Neural cell (in vitro differentiated cells): ENCODE results near the gene C9orf78. TPM values are rescaled to one million over a fixed set of nuclear protein-coding genes. Genes with fewer than 3 reads are reported as not detected.

ENCODE experiments used
- H2AFZ ChIP-seq: fragments of 200-600, 300-800 bp; sonication (generic), shearing (Covaris generic); 2 replicates; pipeline ENCODE4 v1.6.0; 2014; ENCODE audit warnings: low read depth, mild to moderate bottlenecking, antibody characterized with exemption, low read length, moderate library complexity
- H3F3A ChIP-seq: fragments of 200-600 bp; shearing (Covaris generic); 2 replicates; pipeline ENCODE4 v1.6.1; 2016; ENCODE audit warnings: mild to moderate bottlenecking, moderate library complexity, mixed read lengths, antibody characterized with exemption, low read length; ENCODE audit not compliant: insufficient read depth, poor library complexity, severe bottlenecking
- H3K27ac ChIP-seq: fragments of 200-600, 300-800 bp; sonication (generic), shearing (Covaris generic); 2 replicates; pipeline ENCODE4 v1.5.1; 2014; ENCODE audit warnings: mild to moderate bottlenecking, low read length, moderate library complexity
- H3K27me3 ChIP-seq: fragments of 300-800, 200-600 bp; sonication (generic), shearing (Covaris generic); 2 replicates; pipeline ENCODE4 v1.6.0; 2014; ENCODE audit warnings: mild to moderate bottlenecking, low read depth, low read length, moderate library complexity; ENCODE audit not compliant: insufficient read depth
- H3K36me3 ChIP-seq: fragments of 300-800, 200-600 bp; sonication (generic), shearing (Covaris generic); 2 replicates; pipeline ENCODE4 v1.5.1; 2014; ENCODE audit warnings: mild to moderate bottlenecking, antibody characterized with exemption, low read length, moderate library complexity; ENCODE audit not compliant: insufficient read depth
- H3K4me2 ChIP-seq: fragments of 300-800, 200-600 bp; sonication (generic), shearing (Covaris generic); 2 replicates; pipeline ENCODE4 v1.6.0; 2014; ENCODE audit warnings: mild to moderate bottlenecking, low read length
- H3K4me3 ChIP-seq: fragments of 300-800, 200-600 bp; sonication (generic), shearing (Covaris generic); 2 replicates; pipeline ENCODE4 v1.5.1; 2014; ENCODE audit warnings: mild to moderate bottlenecking, low read length, moderate library complexity
- H3K79me2 ChIP-seq: fragments of 200-600 bp; shearing (Covaris generic); replicated peaks from 2 replicates; pipeline ENCODE4 v1.6.0; 2014; ENCODE audit warnings: mild to moderate bottlenecking, low read length, moderate library complexity; ENCODE audit not compliant: insufficient read depth
- H3K9ac ChIP-seq: fragments of 300-800, 200-600 bp; sonication (generic), shearing (Covaris generic); 2 replicates; pipeline ENCODE4 v1.6.1; 2016; ENCODE audit warnings: mild to moderate bottlenecking, low read length, mixed read lengths
- H3K9me2 ChIP-seq: fragments of 200-600 bp; shearing (Covaris generic); 2 replicates; pipeline ENCODE4 v1.6.1; 2016; ENCODE audit warnings: mild to moderate bottlenecking, low read length, mixed read lengths; ENCODE audit not compliant: insufficient read depth
- H3K9me3 ChIP-seq: fragments of 200-600, 300-800 bp; sonication (generic), shearing (Covaris generic); 2 replicates; pipeline ENCODE4 v1.6.1; 2016; ENCODE audit warnings: mild to moderate bottlenecking, mixed run types, low read length, moderate library complexity, mixed read lengths
- H4K20me1 ChIP-seq: fragments of 200-600 bp; shearing (Covaris generic); 2 replicates; pipeline ENCODE4 v1.6.1; 2016; ENCODE audit warnings: mild to moderate bottlenecking, mixed run types; ENCODE audit not compliant: insufficient read depth
- CTCF ChIP-seq: fragments of 450-650 bp; IDR thresholded peaks from 2 replicates; pipeline ENCODE4 v1.5.1; 2014; ENCODE audit warnings: antibody characterized with exemption, mild to moderate bottlenecking, moderate library complexity; ENCODE audit not compliant: poor library complexity, severe bottlenecking
- EP300 ChIP-seq: fragments of 450-650 bp; conservative IDR thresholded peaks from 2 replicates; pipeline ENCODE4 v1.6.1; 2014; ENCODE audit warnings: antibody characterized with exemption, mild to moderate bottlenecking, moderate library complexity; ENCODE audit not compliant: poor library complexity, severe bottlenecking
- EZH2 ChIP-seq: fragments of 200-600, 300-800 bp; shearing (Covaris generic), sonication (generic); IDR thresholded peaks from 2 replicates; pipeline ENCODE4 v1.6.1; 2014; ENCODE audit warnings: antibody characterized with exemption, low read length, borderline replicate concordance, mild to moderate bottlenecking; ENCODE audit not compliant: insufficient read depth, poor library complexity, severe bottlenecking
- MXI1 ChIP-seq: fragments of 450-650 bp; conservative IDR thresholded peaks from 2 replicates; pipeline ENCODE4 v1.6.1; 2014; ENCODE audit warnings: antibody characterized with exemption, mild to moderate bottlenecking; ENCODE audit not compliant: poor library complexity, severe bottlenecking
- POLR2AphosphoS5 ChIP-seq: IDR thresholded peaks from 2 replicates; pipeline ENCODE4 v1.6.1; 2012
- RAD21 ChIP-seq: fragments of 450-650 bp; conservative IDR thresholded peaks from 2 replicates; pipeline ENCODE4 v1.6.1; 2014; ENCODE audit warnings: antibody characterized with exemption, mild to moderate bottlenecking, moderate library complexity
- REST ChIP-seq: IDR thresholded peaks from 2 replicates; pipeline ENCODE4 v1.6.1; 2012; ENCODE audit warnings: borderline replicate concordance
- SMC3 ChIP-seq: fragments of 450-650 bp; conservative IDR thresholded peaks from 2 replicates; pipeline ENCODE4 v1.6.1; 2014; ENCODE audit warnings: antibody characterized with exemption, mild to moderate bottlenecking, moderate library complexity; ENCODE audit not compliant: poor library complexity
- TAF1 ChIP-seq: IDR thresholded peaks from 2 replicates; pipeline ENCODE4 v1.6.1; 2012; ENCODE audit warnings: low read depth
- polyA plus RNA-seq: library from polyadenylated mRNA; depleted of rRNA; stranded (reverse); fragments of >200 nt; gene quantifications from 2 replicates; pipeline ENCODE4 v1.2.3, GENCODE V29; 2014

C9orf78 gene
- polyA plus RNA-seq, 1 donor from 2014 or later: 91.3 TPM

GRCh38 chr9:129826759-129827158 is 8.3 kb downstream of the C9orf78 start:
- Histone ChIP-seq H3K36me3 (no peaks in the 10 kb centered on the region), H3K9me2 (no peaks in the 10 kb centered on the region), H3K27me3 (no peaks in the 10 kb centered on the region), H3K9me3 (no peaks in the 10 kb centered on the region), H2AFZ (no peak overlapping the region), H3K4me3 (no peak overlapping the region), H3K27ac (no peak overlapping the region), H3K9ac (no peak overlapping the region), H3K79me2 (peaks cover 9% of the 10 kb centered on the region), H4K20me1 (no peaks in the 10 kb centered on the region), H3K4me2 (no peak overlapping the region), H3F3A (no peaks in the 10 kb centered on the region)
- TF ChIP-seq REST (no peak), TAF1 (no peak), EZH2 (no peak), RAD21 (no peak), MXI1 (no peak), POLR2AphosphoS5 (no peak), CTCF (no peak), EP300 (no peak), SMC3 (no peak)

GRCh38 chr9:129826344-129826743 is 8.7 kb downstream of the C9orf78 start:
- H3K27me3 ChIP-seq: no peaks in the 10 kb centered on the region
- no peak overlapping the region for H3K4me3 ChIP-seq
- H2AFZ ChIP-seq: no peak overlapping the region
- H3K27ac ChIP-seq: no peak overlapping the region
- no peaks in the 10 kb centered on the region for H4K20me1 ChIP-seq
- H3F3A ChIP-seq: no peaks in the 10 kb centered on the region
- no peak overlapping the region for H3K4me2 ChIP-seq
- H3K36me3 ChIP-seq: no peaks in the 10 kb centered on the region
- peaks cover 9% of the 10 kb centered on the region for H3K79me2 ChIP-seq
- TF ChIP-seq CTCF (no peak), MXI1 (no peak), SMC3 (no peak), TAF1 (no peak), POLR2AphosphoS5 (no peak), EP300 (no peak), RAD21 (no peak), EZH2 (no peak), REST (no peak)
- no peaks in the 10 kb centered on the region for H3K9me2 ChIP-seq
- no peak overlapping the region for H3K9ac ChIP-seq
- H3K9me3 ChIP-seq: no peaks in the 10 kb centered on the region
